Measurements from ENCODE around the gene IQCK.
"Not testable (repeated sequence)": the region's sequence is repeated elsewhere in the genome, so short reads cannot be mapped to it uniquely, and the experiment has no call there.

The IQCK gene

GRCh38 chr16:19711643-19712042 is 6.4 kb upstream of the IQCK start:
- Histone ChIP-seq H3K27me3 (no peaks in the 10 kb centered on the region), H3K9me3 (no peaks in the 10 kb centered on the region), H3K36me3 (peaks cover 56% of the 10 kb centered on the region), H3K4me3 (ENCODE audit: low read depth, low read length) (no peak overlapping the region), H3K4me1 (no peaks in the 10 kb centered on the region)
- no peak for DNase-seq
- TF ChIP-seq CTCF (IDR thresholded peaks at IDR 0.05; ENCODE audit: low read depth, low read length): no peak

GRCh38 chr16:19712418-19713058 is 5.5 kb upstream of the IQCK start:
- no peak for DNase-seq
- Histone ChIP-seq H3K4me1 (no peaks in the 10 kb centered on the region), H3K4me3 (ENCODE audit: low read depth, low read length) (no peak overlapping the region), H3K9me3 (no peaks in the 10 kb centered on the region), H3K27me3 (no peaks in the 10 kb centered on the region), H3K36me3 (peaks cover 56% of the 10 kb centered on the region)
- TF ChIP-seq CTCF (IDR thresholded peaks at IDR 0.05; ENCODE audit: low read depth, low read length): no peak

GRCh38 chr16:19713697-19714096 is 4.4 kb upstream of the IQCK start:
- H3K36me3 ChIP-seq: peaks cover 48% of the 10 kb centered on the region

GRCh38 chr16:19715566-19715965 is 2.5 kb upstream of the IQCK start:
- peaks cover 34% of the 10 kb centered on the region for H3K36me3 ChIP-seq
- H3K4me1 ChIP-seq: no peaks in the 10 kb centered on the region
- no peak overlapping the region for H3K4me3 ChIP-seq (ENCODE audit: low read depth, low read length)
- H3K9me3 ChIP-seq: no peaks in the 10 kb centered on the region
- no peaks in the 10 kb centered on the region for H3K27me3 ChIP-seq
- TF ChIP-seq CTCF (IDR thresholded peaks at IDR 0.05; ENCODE audit: low read depth, low read length): no peak
- no peak for DNase-seq

More at GRCh38 chr16:19713697-19714096, 4.4 kb upstream of the IQCK start:
- Histone ChIP-seq H3K9me3 (no peaks in the 10 kb centered on the region), H3K27me3 (no peaks in the 10 kb centered on the region), H3K4me1 (no peaks in the 10 kb centered on the region), H3K4me3 (ENCODE audit: low read depth, low read length) (no peak overlapping the region)
- no peak for TF ChIP-seq CTCF (IDR thresholded peaks at IDR 0.05; ENCODE audit: low read depth, low read length)
- no peak for DNase-seq

- TF ChIP-seq CTCF (IDR thresholded peaks at IDR 0.05; ENCODE audit: low read depth, low read length): no peak
- peak overlapping the region; percentile 6; the same call in 1 of the 2 replicates for H3K4me3 ChIP-seq (ENCODE audit: low read depth, low read length)
- peaks cover 32% of the 10 kb centered on the region for H3K36me3 ChIP-seq
- H3K4me1 ChIP-seq: no peaks in the 10 kb centered on the region
- H3K9me3 ChIP-seq: no peaks in the 10 kb centered on the region
- DNase-seq: no peak
- no peaks in the 10 kb centered on the region for H3K27me3 ChIP-seq
Measured at GRCh38 chr16:19716183-19716582, 1.9 kb upstream of the IQCK start.

GRCh38 chr16:19716728-19717127 is 1.3 kb upstream of the IQCK start:
- not testable (repeated sequence) for H3K4me1 ChIP-seq, DNase-seq, H3K9me3 ChIP-seq, H3K27me3 ChIP-seq
- peak overlapping the region; percentile 99 for H3K4me3 ChIP-seq (ENCODE audit: low read depth, low read length)
- peaks cover 28% of the 10 kb centered on the region for H3K36me3 ChIP-seq

All from BE2C (cell line).